GM19328 (cell line): ENCODE data around the gene NMRK1.

Source experiments
- ATAC-seq: cut with Tn5 transposase; IDR thresholded peaks from one replicate; pipeline ENCODE4 v1.9.1; 2021; ENCODE audit warnings: mild to moderate bottlenecking, moderate library complexity; ENCODE audit not compliant: unreplicated experiment

Gene NMRK1

DNA sequence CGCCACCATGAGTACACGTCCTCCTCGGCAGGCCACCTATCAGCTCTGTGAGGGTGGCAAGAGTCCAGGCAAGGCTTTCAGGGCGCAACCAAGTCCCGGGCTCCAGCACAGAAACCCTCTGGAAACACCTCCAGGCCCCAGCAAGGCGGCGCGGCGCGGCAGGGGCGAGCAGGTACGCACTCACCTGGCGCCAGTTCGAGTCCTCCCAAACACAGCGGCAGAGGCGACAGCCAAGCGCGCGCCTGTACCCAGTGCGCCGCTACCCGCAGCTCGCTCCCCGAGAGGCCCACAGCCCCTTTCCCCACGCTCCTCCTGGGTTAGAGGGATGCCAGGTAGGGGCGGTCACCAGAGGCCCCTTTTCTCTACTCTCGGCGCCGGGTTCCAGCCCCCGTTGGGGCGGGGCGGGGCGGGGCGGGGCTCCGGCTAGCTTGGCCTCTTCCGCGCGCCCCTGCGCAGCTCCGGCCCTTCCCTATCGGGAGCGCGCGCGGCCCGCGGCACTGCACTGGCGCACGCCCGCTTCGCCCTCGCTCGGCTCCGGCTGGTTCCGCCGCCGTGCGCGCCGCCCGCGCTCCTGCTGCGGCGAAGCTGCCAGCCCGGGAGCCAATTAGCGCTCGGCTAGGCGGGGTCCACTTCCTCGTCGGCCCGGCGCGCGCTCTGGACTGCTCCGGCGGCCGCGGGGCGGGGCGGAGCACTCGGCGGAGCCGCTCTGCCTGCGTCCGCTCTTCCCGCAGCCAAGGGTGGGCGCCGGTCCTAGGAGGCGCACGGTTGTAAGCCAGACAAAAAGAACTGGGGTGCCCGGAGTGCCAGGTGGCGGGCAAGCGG is at the start of gene NMRK1, which contains the start of gene OSTF1:
TSS of gene NMRK1 (minus strand) at position 332 of the 822 bp plus-strand sequence. CDS start 5,040 bp downstream, outside the sequence.
TSS of gene OSTF1 (plus strand) at position 691 of the 822 bp plus-strand sequence. CDS start 179 bp downstream, outside the sequence.
- ATAC-seq, result peak; percentile 84

DNA sequence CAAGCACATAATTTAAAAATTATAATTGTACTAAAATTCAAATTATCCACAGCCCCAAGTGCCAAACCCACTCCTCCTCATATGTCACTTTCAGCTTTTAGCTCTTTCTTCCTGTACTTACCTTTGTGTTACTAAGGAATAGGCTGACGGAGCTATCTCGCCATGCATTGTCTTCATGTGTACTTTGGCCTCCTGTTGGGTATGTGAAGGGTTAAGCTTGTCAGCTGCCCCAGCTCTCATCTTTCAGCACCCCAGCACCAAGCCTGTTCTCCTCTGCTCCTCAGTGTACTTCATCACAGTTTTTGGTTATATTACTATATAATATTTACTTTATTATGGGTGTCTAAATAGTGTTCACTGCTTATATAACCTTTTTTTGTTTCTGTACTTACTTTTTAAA is 46.5 kb upstream of the NMRK1 start:
- no peak for ATAC-seq

DNA sequence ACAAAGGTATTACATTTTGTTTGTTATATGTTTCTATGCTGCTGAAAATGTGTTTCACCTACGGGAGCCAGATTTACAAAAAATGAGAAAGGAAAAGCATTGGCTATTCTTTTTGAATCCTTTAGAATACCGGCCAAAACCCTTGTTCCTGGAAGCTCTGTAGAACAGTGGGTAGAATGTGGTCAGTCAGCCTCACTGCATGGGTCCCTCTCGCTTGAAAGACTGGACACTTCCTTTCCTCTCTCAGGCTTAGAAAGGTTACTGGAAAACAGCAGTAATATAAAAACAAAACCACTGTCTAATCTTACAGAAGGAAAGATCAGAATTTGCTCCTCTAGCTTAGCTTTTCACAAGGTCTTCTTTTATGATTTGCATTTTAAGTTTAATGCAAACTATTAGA is 45.4 kb upstream of the NMRK1 start:
- no peak for ATAC-seq

DNA sequence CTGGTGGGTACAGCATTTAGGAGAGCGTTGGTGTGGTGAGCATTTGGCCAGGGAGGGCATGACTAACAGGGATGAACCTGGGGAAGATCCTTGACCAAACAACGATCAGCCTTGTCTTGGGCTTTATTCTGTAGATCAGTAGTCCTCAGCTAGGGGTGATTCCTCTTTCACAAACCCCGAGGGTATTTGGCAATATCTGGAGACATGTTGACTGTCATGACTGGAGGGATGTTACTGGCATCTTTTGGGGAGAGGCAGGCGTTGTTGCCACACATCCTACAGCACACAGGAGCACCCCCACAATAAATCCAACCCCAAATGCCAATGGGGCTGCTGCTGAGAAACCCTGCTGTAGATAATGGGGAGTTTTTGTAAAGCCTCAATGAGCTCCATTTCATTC is 44.3 kb upstream of the NMRK1 start:
- ATAC-seq, result no peak

DNA sequence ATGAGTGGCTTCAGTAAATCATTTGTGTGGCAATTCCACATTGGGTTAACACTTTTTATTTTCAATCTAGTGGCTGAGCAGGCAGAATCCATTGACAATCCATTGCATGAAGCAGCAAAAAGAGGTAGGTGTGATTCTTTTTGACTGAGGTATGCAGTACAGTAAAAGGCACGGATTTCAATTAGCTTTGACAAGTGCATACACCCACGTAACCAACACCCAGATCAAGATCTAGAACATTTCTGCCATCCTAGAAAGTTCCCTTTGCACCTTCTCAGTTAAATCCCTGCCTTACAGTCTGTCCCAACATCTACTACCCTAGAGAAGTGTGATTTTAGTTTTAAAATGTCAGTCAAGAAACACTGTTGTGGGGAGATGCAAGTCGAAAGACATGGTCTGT is 43.7 kb upstream of the NMRK1 start:
- no peak for ATAC-seq

DNA sequence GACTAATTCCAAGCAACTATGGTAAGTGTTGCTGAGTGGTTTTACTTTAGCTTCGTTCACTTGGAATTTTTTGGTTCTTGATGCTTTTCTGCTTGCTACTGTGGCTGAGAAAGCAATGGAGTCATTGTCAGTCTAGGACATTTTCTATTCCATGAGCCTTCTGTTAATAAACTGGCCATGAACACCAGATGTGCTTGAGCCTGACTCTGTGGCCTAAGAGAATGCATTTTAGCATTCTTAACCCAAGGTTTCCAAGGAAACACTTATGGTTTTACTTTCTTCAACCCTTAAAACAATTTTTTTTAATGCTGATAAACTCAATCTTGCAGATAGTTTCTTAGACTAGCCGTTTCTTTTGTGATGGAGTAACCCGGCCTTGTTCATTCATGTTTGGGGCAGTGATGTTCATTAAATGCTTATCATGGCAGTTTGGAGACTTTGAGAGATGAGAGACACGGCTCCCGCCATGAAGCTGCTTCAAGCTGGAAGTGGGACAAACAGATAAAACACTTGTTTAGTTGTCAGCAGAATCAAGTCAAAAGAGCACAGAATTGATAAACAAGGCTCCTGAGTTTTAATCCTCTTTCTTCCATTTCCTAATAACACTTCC is 42.8 kb upstream of the NMRK1 start:
- no peak for ATAC-seq

DNA sequence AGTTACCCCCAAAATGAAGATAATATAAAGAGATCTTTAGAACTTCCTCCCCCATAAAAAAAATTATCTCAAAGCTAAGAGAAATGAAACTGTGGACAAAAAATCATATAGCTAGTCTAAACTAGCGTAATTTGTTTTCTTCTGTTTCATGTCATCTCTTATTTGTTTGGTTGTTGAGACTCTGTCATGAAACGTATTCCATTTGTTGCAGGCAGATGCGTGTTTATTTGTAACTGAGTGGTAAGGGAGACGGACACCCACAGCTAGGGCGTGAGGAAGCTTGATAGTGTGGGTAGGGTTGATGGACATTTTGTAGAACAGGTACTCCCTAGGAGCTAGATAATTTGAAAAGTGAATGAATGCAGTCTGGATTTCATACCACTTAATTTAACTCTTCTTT is 42.2 kb upstream of the NMRK1 start:
- ATAC-seq, result no peak

DNA sequence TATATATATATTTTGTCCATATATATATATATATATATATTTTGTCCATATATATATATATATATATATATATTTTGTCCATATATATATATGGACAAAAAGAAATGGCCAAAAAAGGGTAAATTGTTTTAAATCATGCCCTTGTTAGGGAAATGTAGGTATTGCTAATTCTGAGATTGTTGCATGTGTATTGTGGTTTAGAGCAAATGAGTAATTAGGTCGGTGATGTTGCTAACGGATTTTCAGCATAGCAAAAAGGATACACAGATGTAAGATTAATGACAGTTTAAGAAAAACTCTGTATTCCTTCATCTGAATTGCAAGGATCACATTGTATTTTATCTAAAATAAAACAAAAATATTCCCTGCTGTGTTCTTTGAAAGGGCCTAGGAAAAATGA is 40.6 kb upstream of the NMRK1 start:
- ATAC-seq, result no peak

DNA sequence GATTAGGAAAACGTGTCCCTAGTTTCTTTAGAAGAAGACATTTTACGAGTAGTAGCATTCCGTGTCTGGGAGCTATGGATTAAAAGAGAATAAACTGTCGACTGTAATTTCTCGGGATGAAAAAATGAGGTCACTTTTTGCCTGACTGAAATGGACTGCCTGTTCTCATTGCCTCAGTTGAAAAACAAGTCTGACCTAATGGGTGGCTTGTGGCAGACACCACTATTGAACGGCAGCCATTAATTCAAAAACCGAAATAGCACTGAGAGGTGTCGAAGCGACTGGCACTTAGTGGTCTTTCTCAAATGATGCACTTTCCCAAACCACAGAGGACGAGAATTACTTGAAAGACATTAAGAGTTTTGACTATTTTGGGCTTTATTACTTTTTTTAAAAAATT is 35.7 kb upstream of the NMRK1 start:
- ATAC-seq, result no peak

DNA sequence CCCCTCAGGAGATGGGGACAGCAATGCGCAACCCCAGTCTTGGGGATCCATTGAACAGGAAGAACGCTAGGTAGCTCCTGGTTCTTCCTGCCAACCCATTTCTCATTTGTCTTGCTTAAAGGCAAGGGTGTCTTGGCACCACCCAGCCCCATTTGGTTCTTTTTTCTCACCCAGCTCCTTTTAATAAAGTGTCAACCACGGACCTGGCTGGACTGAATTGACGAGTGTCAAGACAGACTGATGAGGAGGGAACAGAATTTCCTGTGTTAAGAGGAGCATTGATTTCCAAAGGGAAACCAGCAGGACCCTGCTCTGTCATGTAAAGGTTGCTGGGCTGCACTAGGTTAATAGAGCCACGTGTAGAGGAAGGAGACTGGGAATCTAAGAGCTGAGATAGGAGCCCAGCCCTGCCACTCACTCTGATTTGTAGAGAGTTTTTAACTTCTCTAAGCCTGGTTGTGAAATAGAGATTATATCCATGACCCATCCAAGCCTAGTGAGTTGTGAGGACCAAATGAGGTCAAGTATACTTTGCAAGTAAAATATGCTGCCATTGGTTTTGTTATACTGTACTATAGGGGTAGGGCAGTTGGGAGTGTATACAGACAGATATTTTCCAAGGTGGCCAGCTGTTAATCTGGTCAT is 34.1 kb upstream of the NMRK1 start:
- ATAC-seq, result no peak

DNA sequence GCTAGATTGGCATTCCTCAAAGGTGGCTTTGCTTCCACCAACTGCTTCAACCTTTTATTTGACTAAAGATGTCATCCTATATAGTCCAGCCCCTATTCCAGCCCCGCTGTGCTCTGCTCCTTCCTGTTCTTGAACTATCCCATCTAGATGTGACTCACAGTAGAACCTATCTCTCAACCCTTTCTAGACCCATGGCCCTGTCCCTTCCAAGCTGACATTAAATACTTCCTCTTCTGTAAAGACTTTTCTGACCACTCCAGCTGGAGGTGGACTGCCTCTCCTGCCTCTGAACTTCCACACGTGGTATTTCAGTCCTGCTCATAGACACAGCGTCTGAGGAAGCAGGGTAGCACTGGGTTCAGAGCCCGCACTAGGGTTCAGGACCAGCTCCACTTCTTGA is 32.7 kb upstream of the NMRK1 start:
- ATAC-seq, result no peak

DNA sequence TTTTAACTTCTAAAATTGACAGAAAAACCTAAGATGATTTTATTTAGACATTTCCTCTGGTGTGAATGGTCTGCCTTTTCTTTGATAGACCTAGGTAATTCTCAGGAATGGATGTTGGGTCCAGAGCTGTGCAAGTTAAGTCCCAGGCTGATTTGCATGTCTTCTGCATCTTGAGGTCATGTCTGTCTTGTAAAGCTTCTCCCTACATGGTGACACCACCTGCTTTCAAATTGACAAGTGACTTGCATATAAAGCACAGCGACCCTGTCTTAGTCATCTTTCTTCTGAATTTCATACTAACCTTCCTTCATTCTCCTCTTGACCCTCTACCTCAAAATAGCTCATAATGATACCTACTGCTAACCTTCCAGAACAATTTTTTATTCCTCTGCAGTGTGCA is 29.6 kb upstream of the NMRK1 start:
- no peak for ATAC-seq

DNA sequence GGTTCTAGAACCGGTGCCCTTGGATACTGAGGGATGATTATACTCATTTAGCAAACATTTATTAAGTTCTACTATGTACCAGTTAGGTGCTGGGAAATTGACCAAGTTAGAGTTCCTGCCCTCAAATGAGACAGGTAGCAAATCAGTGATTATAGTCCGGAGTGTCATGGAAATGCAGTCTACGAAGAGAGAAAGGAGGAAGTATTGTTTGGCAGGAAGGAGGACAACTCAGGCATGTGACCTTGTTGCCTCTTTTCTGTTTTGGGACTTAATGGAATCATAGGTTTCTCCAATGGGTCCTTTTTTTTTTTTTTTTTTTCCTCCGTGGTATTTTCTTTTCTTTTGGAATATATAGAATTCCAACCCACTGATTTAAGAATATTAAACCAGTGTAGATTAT is 28.4 kb upstream of the NMRK1 start:
- ATAC-seq, result no peak

DNA sequence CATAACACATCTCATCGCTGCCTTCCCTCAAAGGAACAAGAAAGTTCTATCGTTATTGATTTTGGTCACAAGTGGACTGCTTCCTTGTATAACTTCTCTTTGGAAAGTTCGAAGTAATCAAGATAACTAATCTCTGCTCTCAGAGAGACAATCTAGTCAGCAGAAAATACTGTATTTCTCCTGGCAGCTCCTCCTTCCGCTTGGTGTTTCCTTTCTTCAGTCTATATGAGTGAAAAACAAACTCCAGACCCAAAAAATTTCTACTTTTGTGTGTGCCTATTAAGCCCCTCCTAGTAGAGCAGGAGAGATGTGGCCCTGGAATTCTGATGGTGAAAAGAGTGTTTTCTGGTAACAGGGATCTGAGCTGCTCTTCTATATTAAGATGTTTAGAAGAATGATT is 24.8 kb upstream of the NMRK1 start:
- ATAC-seq, result no peak

DNA sequence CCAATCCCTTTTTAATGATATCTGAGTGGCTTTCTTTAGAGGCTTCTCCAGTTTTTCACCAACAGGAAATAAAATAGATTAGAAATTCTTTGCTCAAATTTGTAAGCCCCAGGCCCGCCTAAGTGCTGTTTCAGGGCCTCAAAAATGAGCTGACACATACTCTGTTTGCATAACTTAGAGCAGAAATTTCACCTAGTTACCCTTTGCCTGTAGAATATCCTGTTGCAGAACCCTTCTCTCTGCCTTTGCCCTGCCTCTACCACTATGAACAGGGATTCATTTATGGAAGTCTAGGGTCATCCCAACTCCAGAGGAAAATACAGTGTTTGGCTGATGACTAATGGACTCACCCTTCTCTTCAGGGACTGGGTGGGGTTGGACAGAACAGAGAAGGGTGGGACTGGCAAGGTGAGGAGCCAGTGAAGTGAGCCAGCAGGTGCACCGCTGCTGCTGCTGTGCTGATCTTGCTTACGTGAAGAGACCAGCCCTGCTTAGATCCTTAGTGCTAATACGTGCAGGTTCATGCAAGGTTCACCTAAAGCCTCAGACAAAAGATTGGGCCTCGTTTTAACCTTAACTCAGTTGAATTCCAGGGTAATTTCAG is 23.2 kb upstream of the NMRK1 start:
- no peak for ATAC-seq

DNA sequence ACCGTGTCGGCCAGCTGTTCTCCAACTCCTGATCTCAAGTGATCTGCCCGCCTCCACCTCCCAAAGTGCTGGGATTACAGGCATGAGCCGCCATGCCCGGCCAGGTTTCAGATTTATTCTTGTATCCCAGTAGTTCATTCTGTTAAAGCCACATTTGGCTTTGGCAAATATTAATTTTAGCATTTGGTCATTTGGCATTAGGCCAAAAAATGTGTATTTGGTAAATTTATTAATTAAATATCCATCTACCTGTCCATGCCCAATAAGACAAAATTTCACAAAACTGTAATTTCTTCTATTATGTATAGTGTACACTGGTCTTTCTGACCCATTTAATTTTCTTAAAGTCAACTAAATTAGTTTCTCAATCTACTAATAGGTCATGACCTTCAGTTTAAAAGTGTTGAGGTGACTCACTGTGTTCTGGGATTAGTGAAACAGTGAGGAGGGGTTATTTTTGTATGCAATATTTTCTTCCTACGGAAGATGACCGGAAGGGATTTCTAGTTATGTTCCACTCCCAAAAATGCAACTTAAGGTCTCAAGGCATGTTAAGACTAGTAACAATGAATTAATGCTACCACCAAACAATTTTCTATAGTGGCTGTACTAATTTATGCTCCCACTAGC is 21.4 kb upstream of the NMRK1 start:
- ATAC-seq, result no peak

DNA sequence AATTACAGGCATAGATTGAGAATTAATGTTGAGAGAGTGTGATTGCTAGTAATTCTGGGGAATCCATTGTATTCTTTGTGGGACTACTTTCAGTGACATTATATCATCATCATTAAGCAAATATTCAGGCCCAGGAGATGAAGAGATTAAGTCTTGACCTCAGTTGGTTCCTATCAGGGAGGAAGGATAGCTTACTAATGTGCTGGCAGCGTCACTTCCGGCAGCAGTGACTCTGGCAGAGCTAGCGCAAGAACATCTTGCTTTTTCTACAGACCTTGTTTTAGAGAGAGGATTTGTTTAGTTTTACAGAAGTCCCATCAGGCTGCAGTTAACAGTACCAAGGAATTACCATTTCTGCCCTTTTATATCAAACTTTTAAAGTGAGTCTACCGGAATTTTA is 20.6 kb upstream of the NMRK1 start:
- no peak for ATAC-seq

DNA sequence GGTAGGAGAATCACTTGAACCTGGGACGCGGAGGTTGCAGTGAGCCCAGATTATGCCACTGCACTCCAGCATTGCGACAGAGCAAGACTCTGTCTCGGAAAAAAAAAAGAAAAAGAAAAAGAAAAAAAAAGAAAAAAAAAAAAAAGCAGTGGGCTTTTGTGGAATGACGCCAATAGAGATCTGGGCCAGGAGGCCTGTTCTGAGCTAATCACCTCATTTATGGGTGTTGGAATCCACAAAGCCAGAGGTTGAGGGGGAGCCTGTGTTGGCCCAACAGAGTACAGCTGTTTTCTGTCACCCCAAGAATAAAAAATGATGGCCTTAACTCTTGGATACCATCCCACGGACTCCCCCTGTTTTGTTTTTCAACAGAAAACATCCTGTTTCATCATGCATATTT is 18.9 kb upstream of the NMRK1 start:
- ATAC-seq, result no peak

DNA sequence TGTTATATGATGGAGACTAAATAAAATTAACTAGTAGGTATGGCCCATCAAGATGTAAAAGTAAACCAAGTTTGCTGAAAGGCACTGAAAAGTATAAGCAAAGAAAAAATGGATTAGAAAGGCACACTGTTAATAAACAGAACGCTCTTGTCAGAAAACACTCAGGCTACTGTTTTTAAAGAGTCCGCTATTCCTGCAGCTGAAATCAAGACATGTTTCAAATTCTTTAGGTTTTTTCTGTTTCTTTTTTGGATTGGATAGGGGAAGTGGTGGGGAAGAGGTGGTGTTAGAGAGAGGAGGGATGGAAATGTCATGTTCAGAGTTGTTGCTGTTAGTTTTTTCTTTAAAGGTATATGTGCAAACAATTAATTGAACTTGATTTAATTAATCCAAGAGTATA is 17.9 kb upstream of the NMRK1 start:
- no peak for ATAC-seq

DNA sequence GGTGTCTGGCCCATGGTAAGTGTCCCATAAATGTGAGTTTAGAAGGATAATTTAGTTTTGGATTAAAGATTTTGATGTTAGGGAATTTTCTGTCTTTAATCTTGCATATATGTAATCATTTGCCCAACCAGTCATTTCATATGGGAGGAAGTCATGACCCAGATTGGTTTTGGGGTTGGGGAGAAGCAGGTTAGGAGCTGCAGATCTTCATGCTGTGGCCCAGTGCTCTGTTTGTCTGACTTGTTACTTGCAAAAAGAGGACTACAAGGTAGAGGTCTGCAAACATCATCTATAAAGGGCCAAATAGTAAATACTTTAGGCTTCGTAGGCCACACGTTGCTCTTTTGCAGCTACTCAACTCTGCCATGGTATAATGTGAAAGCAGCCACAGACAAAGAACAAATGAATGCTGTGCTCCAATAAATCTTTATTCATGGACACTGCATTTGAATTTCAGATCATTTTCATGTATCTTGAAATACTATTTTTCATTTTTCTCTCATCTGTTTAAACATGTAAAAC is 17.1 kb upstream of the NMRK1 start:
- ATAC-seq, result no peak

DNA sequence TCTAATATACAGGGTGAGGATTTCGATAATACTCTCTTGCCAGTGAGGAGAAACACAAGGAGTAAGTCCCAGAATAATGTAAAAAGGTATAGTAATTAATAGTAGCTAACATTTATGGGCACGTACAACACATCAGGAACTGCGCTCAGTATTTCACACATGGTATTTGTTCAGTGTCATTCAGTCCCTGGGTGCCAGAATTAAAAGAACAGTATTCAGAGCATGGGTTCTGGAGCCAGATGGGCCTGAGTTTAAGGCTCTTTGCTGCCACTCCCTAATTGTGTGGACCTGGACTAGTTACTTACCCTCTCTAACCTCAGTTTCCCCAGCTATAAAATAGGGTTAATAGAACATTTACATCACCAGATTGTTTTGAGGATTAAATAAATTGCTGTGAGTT is 16.7 kb upstream of the NMRK1 start:
- no peak for ATAC-seq
